Rectal smooth muscle tissue (tissue), 1 donor: Measurements from ENCODE around the gene SLC25A42.
A peak's percentile ranks its signal among the peaks of the same experiment; 100 is the strongest.
"Not testable (repeated sequence)": the region's sequence is repeated elsewhere in the genome, so short reads cannot be mapped to it uniquely, and the experiment has no call there.

Source experiments
- H3K27ac ChIP-seq: one replicate; pipeline ENCODE4 v1.7.0; 2013; ENCODE audit warnings: low read depth, low read length, inconsistent platforms
- H3K27me3 ChIP-seq: one replicate; pipeline ENCODE4 v1.7.0; 2013; ENCODE audit warnings: low read length; ENCODE audit not compliant: control insufficient read depth, insufficient read depth
- H3K36me3 ChIP-seq: one replicate; pipeline ENCODE4 v1.7.0; 2013; ENCODE audit warnings: low read length; ENCODE audit not compliant: control insufficient read depth, insufficient read depth
- H3K4me1 ChIP-seq: one replicate; pipeline ENCODE4 v1.7.0; 2013; ENCODE audit warnings: low read length; ENCODE audit not compliant: control insufficient read depth, insufficient read depth
- H3K4me3 ChIP-seq: one replicate; pipeline ENCODE4 v1.7.0; 2013; ENCODE audit warnings: low read length
- H3K9ac ChIP-seq: one replicate; pipeline ENCODE4 v1.7.0; 2013; ENCODE audit warnings: low read length

SLC25A42 gene

DNA sequence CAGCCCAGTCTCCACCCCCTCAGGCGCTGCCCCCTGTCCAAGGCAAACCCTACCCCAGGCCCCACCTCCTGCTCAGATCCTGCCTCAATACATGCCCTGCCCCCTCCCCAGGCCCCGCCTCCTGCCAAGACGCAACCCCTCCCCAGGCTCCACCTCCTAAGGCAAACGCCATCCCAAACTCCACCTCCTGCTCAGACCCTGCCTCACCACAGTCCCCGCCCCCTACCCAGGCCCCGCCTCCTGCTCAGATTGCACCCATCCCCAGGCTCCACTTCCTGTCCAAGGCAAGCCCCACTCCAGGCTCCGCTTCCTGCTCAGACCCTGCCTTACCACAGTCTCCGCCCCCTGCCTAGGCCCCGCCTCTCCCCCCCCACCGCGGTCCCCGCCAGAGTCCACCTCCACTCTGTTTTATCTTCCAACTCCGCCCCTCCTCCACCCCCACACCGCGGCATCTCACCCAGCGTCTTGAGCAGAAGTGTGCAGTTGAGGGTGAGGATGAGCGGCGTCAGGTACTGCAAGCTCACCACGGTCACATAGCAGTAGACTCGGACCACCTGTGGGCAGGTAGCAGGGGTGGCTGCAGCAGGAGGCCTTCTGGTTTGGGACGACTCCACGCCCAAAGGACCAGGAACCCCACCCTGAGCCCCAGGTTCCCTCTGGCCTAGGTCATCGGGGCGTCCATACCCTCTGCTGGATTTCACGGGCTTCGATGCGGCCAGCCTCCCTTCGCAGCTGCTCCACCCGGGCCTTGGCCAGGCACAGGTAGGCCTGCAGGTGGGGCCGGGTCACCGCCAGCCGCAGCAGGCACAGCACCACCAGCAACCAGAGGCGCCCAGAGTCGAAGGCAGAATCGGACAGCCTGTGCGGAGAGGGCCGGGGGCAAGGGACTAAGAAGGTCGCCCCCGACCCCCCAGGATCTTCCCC lies 56.8 kb downstream of the SLC25A42 start:
- no peak overlapping the region for H3K9ac ChIP-seq
- peak overlapping the region; percentile 68 for H3K27ac ChIP-seq
- no peaks in the 10 kb centered on the region for H3K4me1 ChIP-seq
- peaks cover 4% of the 10 kb centered on the region for H3K36me3 ChIP-seq
- no peaks in the 10 kb centered on the region for H3K27me3 ChIP-seq
- H3K4me3 ChIP-seq, result peak overlapping the region; percentile 54

DNA sequence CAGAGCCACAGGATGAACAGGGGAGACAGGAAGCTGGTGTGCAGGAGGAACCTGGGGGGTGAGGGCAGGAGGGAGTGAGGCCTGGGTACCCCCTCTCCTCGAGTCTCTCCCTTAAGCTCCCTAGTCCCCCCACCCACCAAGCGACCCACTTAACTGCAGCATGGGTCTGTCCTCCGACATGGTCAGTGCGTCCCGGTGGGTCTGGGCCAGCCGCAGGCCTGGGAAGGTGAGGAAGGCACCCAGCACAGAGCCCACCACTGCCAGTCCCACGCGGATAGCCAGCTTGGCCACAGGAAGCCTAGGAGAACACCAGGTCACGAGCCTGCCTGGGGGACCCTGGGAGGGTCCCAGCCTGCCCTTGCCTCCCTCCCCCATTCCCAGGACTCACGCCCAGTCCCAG lies 57.6 kb downstream of the SLC25A42 start:
- Histone ChIP-seq H3K36me3 (peaks cover 4% of the 10 kb centered on the region), H3K4me1 (no peaks in the 10 kb centered on the region), H3K27ac (peak overlapping the region; percentile 7), H3K27me3 (no peaks in the 10 kb centered on the region), H3K9ac (no peak overlapping the region), H3K4me3 (no peak overlapping the region)

DNA sequence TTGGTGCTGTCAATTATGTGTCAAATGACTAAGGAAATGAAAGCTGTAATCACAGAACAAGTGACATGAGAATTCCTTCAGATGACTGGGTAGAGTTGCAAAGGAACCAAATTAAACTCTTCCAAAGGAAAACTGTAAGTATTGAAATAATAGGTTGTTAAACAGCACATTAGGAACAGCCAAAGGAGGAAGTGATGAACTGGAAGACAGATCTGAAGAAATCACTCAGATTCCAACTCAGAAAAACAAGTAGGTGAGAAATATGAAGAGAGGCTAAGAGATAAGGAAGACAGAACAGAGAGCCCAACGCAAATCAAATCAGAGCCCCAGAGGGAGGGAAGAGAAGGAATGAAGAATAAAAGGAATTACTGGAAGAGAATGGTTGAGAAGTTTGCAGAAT lies 59.1 kb downstream of the SLC25A42 start:
- peaks cover 4% of the 10 kb centered on the region for H3K36me3 ChIP-seq
- no peaks in the 10 kb centered on the region for H3K4me1 ChIP-seq
- H3K27me3 ChIP-seq, result no peaks in the 10 kb centered on the region
- H3K4me3 ChIP-seq, result no peak overlapping the region
- H3K9ac ChIP-seq, result no peak overlapping the region
- no peak overlapping the region for H3K27ac ChIP-seq

DNA sequence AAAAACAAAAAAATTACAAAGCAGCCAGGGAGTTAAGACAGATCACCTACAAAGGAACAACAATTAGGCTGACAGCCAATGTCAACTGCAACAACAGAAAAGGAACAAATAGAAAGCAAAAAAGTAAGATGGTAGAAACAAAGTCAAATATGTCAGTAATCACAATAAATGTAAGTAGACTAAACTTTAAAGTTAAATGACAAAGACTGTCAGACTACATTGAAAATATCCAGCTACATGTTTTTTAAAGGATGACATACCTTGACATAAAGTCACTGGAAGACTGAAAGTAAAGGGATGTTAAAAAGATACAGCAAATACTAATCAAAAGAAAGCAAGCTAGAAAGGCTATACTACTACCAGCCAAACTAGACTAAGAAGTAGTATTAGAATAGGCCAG lies 59.6 kb downstream of the SLC25A42 start:
- no peak overlapping the region for H3K4me3 ChIP-seq
- H3K9ac ChIP-seq, result no peak overlapping the region
- no peak overlapping the region for H3K27ac ChIP-seq
- H3K4me1 ChIP-seq, result no peaks in the 10 kb centered on the region
- H3K36me3 ChIP-seq, result peaks cover 4% of the 10 kb centered on the region
- H3K27me3 ChIP-seq, result no peaks in the 10 kb centered on the region

DNA sequence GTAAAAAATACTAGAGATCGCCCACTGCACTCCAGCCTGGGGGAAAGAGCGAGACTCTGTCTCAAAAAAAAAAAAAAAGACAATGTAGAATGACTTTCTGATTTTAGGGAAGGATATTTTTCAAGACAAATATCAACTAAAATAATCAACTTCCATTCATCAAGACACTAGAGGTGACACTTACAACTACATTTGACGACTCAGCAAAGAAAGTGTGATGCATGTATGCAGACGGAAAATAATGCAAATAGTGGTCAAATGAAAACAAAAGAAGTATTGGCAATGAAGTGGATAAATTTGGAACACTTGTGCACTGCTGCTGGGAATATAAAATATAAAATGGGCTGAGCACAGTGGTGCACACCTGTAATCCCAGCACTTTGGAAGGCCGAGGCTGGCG lies 62.3 kb downstream of the SLC25A42 start:
- Histone ChIP-seq H3K27ac (no peak overlapping the region), H3K27me3 (no peaks in the 10 kb centered on the region), H3K4me3 (no peak overlapping the region), H3K9ac (no peak overlapping the region), H3K36me3 (no peaks in the 10 kb centered on the region), H3K4me1 (no peaks in the 10 kb centered on the region)

DNA sequence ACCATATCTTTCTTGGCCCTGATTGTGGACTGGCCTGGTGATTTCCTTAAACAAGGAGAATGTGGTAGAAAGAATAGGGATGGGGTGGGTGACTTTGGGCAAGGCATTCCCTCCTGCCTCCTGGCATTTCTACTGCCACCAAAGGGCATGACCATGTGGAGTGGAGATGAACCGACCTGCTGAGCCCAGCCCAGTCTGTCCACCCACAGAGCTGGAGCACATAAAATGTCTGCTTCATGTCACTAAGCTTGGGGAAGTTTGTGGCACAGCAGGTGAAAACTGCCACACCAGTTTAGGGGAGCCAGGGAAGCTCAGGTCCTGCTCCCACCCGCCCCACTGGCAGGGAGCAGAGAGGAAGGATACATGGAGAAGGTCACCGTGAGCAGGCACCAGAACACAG lies 68.2 kb downstream of the SLC25A42 start:
- Histone ChIP-seq H3K9ac (no peak overlapping the region), H3K27me3 (no peaks in the 10 kb centered on the region), H3K4me3 (no peak overlapping the region), H3K27ac (no peak overlapping the region), H3K4me1 (no peaks in the 10 kb centered on the region), H3K36me3 (peaks cover 7% of the 10 kb centered on the region)

DNA sequence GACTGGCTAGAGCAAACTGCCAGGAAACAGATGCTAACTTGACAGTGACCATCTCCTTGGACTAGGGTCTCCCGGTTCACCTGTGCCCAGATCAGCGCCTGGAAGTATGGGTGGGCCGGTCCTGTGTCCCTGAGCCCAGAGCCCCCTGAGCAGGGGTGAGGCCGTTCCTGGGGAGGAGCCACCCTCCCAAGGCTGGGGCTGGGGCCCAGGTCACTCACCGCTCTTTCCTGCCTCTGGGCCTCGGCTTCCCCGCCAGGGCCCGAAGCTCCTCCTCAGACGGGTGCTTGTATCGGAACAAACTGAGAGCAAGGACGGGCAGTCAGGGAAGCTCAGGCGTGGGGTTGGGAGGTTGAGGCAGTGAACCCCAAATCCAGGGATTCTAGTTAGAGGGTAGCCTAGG lies 69.1 kb downstream of the SLC25A42 start:
- no peaks in the 10 kb centered on the region for H3K27me3 ChIP-seq
- H3K36me3 ChIP-seq, result peaks cover 7% of the 10 kb centered on the region
- H3K4me3 ChIP-seq, result no peak overlapping the region
- peaks cover 4% of the 10 kb centered on the region for H3K4me1 ChIP-seq
- no peak overlapping the region for H3K9ac ChIP-seq
- H3K27ac ChIP-seq, result no peak overlapping the region

DNA sequence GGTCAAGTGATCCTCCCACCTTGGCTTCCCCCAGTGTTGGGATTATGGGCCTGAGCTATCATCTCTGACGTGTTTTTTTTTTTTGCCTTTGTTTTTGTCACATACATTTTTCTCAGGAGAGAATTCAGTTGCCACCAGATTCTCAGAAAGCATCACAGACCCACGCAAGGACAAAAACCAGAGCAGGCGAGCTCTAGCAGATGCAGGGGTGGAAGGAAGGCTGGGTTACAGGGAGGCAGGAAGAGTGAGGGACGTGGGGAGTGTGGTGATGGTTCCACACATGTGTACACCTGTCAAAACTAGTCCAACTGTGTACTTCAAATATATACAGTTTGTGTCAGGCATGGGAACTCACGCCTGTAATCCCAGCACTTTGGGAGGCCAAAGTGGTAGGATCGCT lies 70.2 kb downstream of the SLC25A42 start:
- Histone ChIP-seq H3K27ac (no peak overlapping the region), H3K36me3 (peaks cover 7% of the 10 kb centered on the region), H3K9ac (no peak overlapping the region), H3K4me1 (peaks cover 4% of the 10 kb centered on the region), H3K4me3 (no peak overlapping the region), H3K27me3 (no peaks in the 10 kb centered on the region)

DNA sequence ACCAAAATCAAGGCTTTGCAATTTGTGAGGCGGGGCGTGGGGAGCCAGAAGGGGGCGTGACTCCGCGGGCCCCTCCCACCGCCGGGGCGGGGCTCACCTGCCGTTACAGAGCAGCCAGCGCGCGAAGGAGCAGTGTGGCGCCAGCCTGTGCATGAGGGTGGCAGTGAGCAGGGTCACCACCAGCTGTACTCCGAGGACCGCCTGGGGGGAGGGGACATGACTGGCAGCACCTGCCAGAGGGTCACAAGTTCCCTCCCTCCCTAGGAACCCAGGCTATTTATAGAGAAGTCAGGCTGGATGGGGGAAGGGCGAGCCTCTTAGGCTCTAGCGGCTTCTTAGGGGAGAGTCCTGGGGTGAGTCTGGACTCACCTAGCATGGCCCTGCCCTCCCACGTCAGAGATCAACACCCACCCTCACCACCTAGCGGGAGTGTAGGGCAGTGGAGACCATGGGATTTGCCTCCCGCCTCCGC lies 70.9 kb downstream of the SLC25A42 start:
- Histone ChIP-seq H3K4me3 (no peak overlapping the region), H3K9ac (no peak overlapping the region), H3K4me1 (peaks cover 4% of the 10 kb centered on the region), H3K27me3 (no peaks in the 10 kb centered on the region), H3K36me3 (peaks cover 7% of the 10 kb centered on the region), H3K27ac (no peak overlapping the region)

DNA sequence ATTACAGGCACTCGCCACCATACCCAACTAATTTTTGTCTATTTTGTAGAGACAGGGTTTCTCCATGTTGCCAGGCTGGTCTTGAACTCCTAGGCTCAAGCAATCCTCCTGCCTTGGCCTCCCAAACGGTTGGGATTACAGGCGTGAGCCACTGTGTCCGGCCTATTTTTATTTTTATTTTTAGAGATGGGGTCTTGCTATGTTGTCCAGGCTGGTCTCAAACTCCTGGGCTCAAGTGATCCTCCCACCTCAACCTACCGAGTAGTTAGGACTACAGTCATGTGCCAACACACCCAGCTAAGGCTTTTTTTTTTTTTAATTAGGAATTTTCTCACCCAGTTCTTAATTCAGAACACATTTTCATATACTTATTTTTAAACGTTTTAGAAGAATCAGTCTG lies 71.9 kb downstream of the SLC25A42 start:
- not testable (repeated sequence) for H3K4me3 ChIP-seq, H3K27ac ChIP-seq, H3K27me3 ChIP-seq, H3K4me1 ChIP-seq, H3K9ac ChIP-seq, H3K36me3 ChIP-seq

DNA sequence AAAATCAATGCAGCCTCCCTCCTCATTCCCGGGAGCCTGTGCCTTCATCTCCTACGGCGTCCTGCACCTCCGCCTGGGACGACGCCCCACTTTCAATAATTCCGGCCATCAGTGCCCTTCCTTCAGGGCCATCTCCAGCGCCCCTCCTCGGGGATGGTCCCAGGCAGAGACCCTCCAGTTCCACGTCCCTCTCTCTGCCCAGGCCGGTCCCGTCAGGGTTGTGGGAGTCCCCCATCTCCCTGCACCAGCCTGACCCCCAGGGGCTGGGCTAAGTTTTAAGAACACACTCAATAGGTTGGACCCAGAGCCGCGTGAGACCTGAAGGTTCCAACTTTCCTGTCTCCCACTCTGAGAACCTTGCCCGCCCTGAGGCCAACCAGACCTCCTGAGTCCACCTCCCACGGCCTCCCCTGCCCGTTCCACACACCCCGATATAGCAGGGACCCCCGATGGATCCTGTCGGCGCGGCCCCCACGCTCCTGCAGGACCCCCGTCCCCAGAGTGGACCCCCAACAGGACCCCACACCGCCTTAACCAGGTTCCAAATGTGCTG lies 73.8 kb downstream of the SLC25A42 start:
- H3K4me1 ChIP-seq, result peaks cover 4% of the 10 kb centered on the region
- H3K36me3 ChIP-seq, result peaks cover 2% of the 10 kb centered on the region
- no peaks in the 10 kb centered on the region for H3K27me3 ChIP-seq
- no peak overlapping the region for H3K27ac ChIP-seq
- H3K9ac ChIP-seq, result peak overlapping the region; percentile 72
- H3K4me3 ChIP-seq, result peak overlapping the region; percentile 89

DNA sequence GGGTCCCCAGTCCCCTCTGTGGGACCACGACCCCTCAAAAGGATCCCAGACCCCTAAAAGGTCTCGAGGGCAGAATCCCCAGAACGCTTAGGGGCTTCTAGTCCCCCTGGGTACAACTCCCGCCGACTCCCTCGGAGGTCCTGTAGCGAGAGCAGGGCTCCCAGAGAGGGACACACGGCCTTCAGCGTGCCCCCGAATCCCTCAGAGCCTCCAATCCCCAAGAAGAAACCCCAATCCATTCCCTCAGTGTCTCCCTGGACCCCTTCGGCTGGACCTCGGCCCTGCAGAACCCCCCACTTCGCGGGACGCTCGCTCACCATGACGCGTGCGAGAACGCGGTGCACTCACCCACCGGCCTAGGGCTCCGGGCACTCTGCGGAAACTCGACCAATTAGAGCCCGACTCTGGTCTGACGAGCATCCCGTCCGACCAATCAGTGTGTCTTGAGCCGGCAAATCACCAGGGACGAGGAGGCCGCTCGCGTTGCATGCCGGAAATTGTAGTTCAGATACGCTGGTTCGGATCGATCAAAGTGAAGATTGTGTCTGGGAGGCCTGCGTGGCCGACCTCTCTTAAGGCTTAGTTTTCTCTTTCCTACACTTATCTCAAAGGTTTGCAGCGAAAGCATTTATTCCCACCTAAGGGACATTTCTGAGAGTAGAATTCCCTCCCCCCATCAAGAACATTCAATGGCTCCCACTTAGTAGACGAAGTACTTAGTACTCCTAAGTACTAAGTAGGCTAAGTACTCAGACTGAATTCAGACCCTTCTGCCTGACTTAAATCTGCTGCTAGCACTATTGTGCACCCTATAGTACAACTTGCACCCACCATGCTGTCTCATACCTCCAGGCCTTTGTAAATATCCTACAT lies 74.6 kb downstream of the SLC25A42 start, which contains the start of gene TMEM161A:
Gene TMEM161A, minus strand, starts transcription at position 370 of the 873 bp plus-strand sequence. Its CDS starts 50 bp downstream, at position 320.
- peak within 1 kb of the TSS; percentile 89 for H3K4me3 ChIP-seq
- H3K27me3 ChIP-seq, result no peaks in the 10 kb centered on the region
- peak within 1 kb of the TSS; percentile 77 for H3K27ac ChIP-seq
- peak within 1 kb of the TSS; percentile 72 for H3K9ac ChIP-seq
- peaks cover 4% of the 10 kb centered on the region for H3K4me1 ChIP-seq
- no peaks in the 10 kb centered on the region for H3K36me3 ChIP-seq
